Neural cell (in vitro differentiated cells): ENCODE results near the gene KCNK6. TPM values are rescaled to one million over a fixed set of nuclear protein-coding genes. Genes with fewer than 3 reads are reported as not detected.

Experiments
- H2AFZ ChIP-seq: fragments of 200-600, 300-800 bp; sonication (generic), shearing (Covaris generic); 2 replicates; pipeline ENCODE4 v1.6.0; 2014; ENCODE audit warnings: low read depth, mild to moderate bottlenecking, antibody characterized with exemption, low read length, moderate library complexity
- H3F3A ChIP-seq: fragments of 200-600 bp; shearing (Covaris generic); 2 replicates; pipeline ENCODE4 v1.6.1; 2016; ENCODE audit warnings: mild to moderate bottlenecking, moderate library complexity, mixed read lengths, antibody characterized with exemption, low read length; ENCODE audit not compliant: insufficient read depth, poor library complexity, severe bottlenecking
- H3K27ac ChIP-seq: fragments of 200-600, 300-800 bp; sonication (generic), shearing (Covaris generic); 2 replicates; pipeline ENCODE4 v1.5.1; 2014; ENCODE audit warnings: mild to moderate bottlenecking, low read length, moderate library complexity
- H3K27me3 ChIP-seq: fragments of 300-800, 200-600 bp; sonication (generic), shearing (Covaris generic); 2 replicates; pipeline ENCODE4 v1.6.0; 2014; ENCODE audit warnings: mild to moderate bottlenecking, low read depth, low read length, moderate library complexity; ENCODE audit not compliant: insufficient read depth
- H3K36me3 ChIP-seq: fragments of 300-800, 200-600 bp; sonication (generic), shearing (Covaris generic); 2 replicates; pipeline ENCODE4 v1.5.1; 2014; ENCODE audit warnings: mild to moderate bottlenecking, antibody characterized with exemption, low read length, moderate library complexity; ENCODE audit not compliant: insufficient read depth
- H3K4me2 ChIP-seq: fragments of 300-800, 200-600 bp; sonication (generic), shearing (Covaris generic); 2 replicates; pipeline ENCODE4 v1.6.0; 2014; ENCODE audit warnings: mild to moderate bottlenecking, low read length
- H3K4me3 ChIP-seq: fragments of 300-800, 200-600 bp; sonication (generic), shearing (Covaris generic); 2 replicates; pipeline ENCODE4 v1.5.1; 2014; ENCODE audit warnings: mild to moderate bottlenecking, low read length, moderate library complexity
- H3K79me2 ChIP-seq: fragments of 200-600 bp; shearing (Covaris generic); replicated peaks from 2 replicates; pipeline ENCODE4 v1.6.0; 2014; ENCODE audit warnings: mild to moderate bottlenecking, low read length, moderate library complexity; ENCODE audit not compliant: insufficient read depth
- H3K9ac ChIP-seq: fragments of 300-800, 200-600 bp; sonication (generic), shearing (Covaris generic); 2 replicates; pipeline ENCODE4 v1.6.1; 2016; ENCODE audit warnings: mild to moderate bottlenecking, low read length, mixed read lengths
- H3K9me2 ChIP-seq: fragments of 200-600 bp; shearing (Covaris generic); 2 replicates; pipeline ENCODE4 v1.6.1; 2016; ENCODE audit warnings: mild to moderate bottlenecking, low read length, mixed read lengths; ENCODE audit not compliant: insufficient read depth
- H3K9me3 ChIP-seq: fragments of 200-600, 300-800 bp; sonication (generic), shearing (Covaris generic); 2 replicates; pipeline ENCODE4 v1.6.1; 2016; ENCODE audit warnings: mild to moderate bottlenecking, mixed run types, low read length, moderate library complexity, mixed read lengths
- H4K20me1 ChIP-seq: fragments of 200-600 bp; shearing (Covaris generic); 2 replicates; pipeline ENCODE4 v1.6.1; 2016; ENCODE audit warnings: mild to moderate bottlenecking, mixed run types; ENCODE audit not compliant: insufficient read depth
- EP300 ChIP-seq: fragments of 450-650 bp; conservative IDR thresholded peaks from 2 replicates; pipeline ENCODE4 v1.6.1; 2014; ENCODE audit warnings: antibody characterized with exemption, mild to moderate bottlenecking, moderate library complexity; ENCODE audit not compliant: poor library complexity, severe bottlenecking
- EZH2 ChIP-seq: fragments of 200-600, 300-800 bp; shearing (Covaris generic), sonication (generic); IDR thresholded peaks from 2 replicates; pipeline ENCODE4 v1.6.1; 2014; ENCODE audit warnings: antibody characterized with exemption, low read length, borderline replicate concordance, mild to moderate bottlenecking; ENCODE audit not compliant: insufficient read depth, poor library complexity, severe bottlenecking
- MXI1 ChIP-seq: fragments of 450-650 bp; conservative IDR thresholded peaks from 2 replicates; pipeline ENCODE4 v1.6.1; 2014; ENCODE audit warnings: antibody characterized with exemption, mild to moderate bottlenecking; ENCODE audit not compliant: poor library complexity, severe bottlenecking
- POLR2AphosphoS5 ChIP-seq: IDR thresholded peaks from 2 replicates; pipeline ENCODE4 v1.6.1; 2012
- RAD21 ChIP-seq: fragments of 450-650 bp; conservative IDR thresholded peaks from 2 replicates; pipeline ENCODE4 v1.6.1; 2014; ENCODE audit warnings: antibody characterized with exemption, mild to moderate bottlenecking, moderate library complexity
- SMC3 ChIP-seq: fragments of 450-650 bp; conservative IDR thresholded peaks from 2 replicates; pipeline ENCODE4 v1.6.1; 2014; ENCODE audit warnings: antibody characterized with exemption, mild to moderate bottlenecking, moderate library complexity; ENCODE audit not compliant: poor library complexity
- TAF1 ChIP-seq: IDR thresholded peaks from 2 replicates; pipeline ENCODE4 v1.6.1; 2012; ENCODE audit warnings: low read depth
- polyA plus RNA-seq: library from polyadenylated mRNA; depleted of rRNA; stranded (reverse); fragments of >200 nt; gene quantifications from 2 replicates; pipeline ENCODE4 v1.2.3, GENCODE V29; 2014
- TF ChIP-seq, protein P1 (sequence below): fragments of 450-650 bp; IDR thresholded peaks from 2 replicates; pipeline ENCODE4 v1.5.1; 2014; ENCODE audit warnings: antibody characterized with exemption, mild to moderate bottlenecking, moderate library complexity; ENCODE audit not compliant: poor library complexity, severe bottlenecking
- TF ChIP-seq, protein P2 (sequence below): IDR thresholded peaks from 2 replicates; pipeline ENCODE4 v1.6.1; 2012; ENCODE audit warnings: borderline replicate concordance

Gene KCNK6
- polyA plus RNA-seq, 1 donor from 2014 or later, result not detected

DNA sequence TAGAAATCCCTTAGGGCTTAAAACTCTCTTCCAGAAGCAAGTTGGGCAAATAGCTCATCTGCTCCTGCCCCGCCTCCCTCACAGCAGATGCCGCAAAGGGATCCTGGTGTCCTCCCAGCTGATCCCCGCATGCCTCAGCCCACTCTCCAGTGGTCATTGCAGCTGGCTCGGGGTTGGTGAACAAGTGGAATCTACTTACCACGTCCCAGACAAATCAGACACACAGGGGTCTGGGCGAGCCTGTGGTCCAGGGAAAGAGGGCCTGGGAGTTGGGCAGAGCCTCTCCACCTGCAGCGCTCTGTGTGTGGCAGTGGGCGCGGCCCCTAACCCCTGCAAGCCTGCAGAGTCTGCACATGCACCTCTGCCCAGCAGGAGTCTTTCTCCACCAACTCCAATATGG, 26.4 kb upstream of the KCNK6 start:
- H3K4me2 ChIP-seq, result no peak overlapping the region
- peaks cover 12% of the 10 kb centered on the region for H3K36me3 ChIP-seq
- no peaks in the 10 kb centered on the region for H3K27me3 ChIP-seq
- H3K9me3 ChIP-seq, result no peaks in the 10 kb centered on the region
- H4K20me1 ChIP-seq, result no peaks in the 10 kb centered on the region
- H3K9ac ChIP-seq, result no peak overlapping the region
- no peaks in the 10 kb centered on the region for H3K79me2 ChIP-seq
- H3K9me2 ChIP-seq, result no peaks in the 10 kb centered on the region
- no peak overlapping the region for H2AFZ ChIP-seq
- H3K27ac ChIP-seq, result no peak overlapping the region
- no peak for TF ChIP-seq SMC3
- TF ChIP-seq, protein P1, sequence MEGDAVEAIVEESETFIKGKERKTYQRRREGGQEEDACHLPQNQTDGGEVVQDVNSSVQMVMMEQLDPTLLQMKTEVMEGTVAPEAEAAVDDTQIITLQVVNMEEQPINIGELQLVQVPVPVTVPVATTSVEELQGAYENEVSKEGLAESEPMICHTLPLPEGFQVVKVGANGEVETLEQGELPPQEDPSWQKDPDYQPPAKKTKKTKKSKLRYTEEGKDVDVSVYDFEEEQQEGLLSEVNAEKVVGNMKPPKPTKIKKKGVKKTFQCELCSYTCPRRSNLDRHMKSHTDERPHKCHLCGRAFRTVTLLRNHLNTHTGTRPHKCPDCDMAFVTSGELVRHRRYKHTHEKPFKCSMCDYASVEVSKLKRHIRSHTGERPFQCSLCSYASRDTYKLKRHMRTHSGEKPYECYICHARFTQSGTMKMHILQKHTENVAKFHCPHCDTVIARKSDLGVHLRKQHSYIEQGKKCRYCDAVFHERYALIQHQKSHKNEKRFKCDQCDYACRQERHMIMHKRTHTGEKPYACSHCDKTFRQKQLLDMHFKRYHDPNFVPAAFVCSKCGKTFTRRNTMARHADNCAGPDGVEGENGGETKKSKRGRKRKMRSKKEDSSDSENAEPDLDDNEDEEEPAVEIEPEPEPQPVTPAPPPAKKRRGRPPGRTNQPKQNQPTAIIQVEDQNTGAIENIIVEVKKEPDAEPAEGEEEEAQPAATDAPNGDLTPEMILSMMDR, result no peak
- TF ChIP-seq, protein P2, sequence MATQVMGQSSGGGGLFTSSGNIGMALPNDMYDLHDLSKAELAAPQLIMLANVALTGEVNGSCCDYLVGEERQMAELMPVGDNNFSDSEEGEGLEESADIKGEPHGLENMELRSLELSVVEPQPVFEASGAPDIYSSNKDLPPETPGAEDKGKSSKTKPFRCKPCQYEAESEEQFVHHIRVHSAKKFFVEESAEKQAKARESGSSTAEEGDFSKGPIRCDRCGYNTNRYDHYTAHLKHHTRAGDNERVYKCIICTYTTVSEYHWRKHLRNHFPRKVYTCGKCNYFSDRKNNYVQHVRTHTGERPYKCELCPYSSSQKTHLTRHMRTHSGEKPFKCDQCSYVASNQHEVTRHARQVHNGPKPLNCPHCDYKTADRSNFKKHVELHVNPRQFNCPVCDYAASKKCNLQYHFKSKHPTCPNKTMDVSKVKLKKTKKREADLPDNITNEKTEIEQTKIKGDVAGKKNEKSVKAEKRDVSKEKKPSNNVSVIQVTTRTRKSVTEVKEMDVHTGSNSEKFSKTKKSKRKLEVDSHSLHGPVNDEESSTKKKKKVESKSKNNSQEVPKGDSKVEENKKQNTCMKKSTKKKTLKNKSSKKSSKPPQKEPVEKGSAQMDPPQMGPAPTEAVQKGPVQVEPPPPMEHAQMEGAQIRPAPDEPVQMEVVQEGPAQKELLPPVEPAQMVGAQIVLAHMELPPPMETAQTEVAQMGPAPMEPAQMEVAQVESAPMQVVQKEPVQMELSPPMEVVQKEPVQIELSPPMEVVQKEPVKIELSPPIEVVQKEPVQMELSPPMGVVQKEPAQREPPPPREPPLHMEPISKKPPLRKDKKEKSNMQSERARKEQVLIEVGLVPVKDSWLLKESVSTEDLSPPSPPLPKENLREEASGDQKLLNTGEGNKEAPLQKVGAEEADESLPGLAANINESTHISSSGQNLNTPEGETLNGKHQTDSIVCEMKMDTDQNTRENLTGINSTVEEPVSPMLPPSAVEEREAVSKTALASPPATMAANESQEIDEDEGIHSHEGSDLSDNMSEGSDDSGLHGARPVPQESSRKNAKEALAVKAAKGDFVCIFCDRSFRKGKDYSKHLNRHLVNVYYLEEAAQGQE, result no peak
- no peak for TF ChIP-seq EZH2
- no peak for TF ChIP-seq MXI1
- no peak for TF ChIP-seq POLR2AphosphoS5
- TF ChIP-seq TAF1, result no peak
- no peak for TF ChIP-seq RAD21
- no peak for TF ChIP-seq EP300
- no peaks in the 10 kb centered on the region for H3F3A ChIP-seq
- H3K4me3 ChIP-seq, result no peak overlapping the region

DNA sequence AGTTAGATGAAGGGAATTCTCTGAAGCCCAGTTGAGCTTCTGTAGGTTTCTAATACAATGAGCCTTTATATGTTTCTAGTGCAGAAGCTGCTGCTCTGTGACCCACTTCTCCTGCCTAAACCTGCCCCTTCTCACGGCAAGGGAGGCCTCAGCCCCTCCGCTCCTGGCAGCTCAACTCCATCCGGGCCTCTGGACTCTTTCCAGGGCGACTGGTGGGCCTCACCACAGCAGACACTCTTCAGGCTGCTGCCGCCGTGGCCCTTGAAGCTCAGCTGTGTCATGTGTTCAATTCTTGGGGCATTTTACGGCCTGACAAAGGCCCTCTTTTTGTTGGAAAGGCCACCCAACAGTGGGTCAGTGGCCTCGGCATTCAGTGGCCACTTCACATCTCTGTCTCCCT, 25.6 kb upstream of the KCNK6 start:
- no peak overlapping the region for H3K9ac ChIP-seq
- H2AFZ ChIP-seq, result no peak overlapping the region
- H3K36me3 ChIP-seq, result peaks cover 12% of the 10 kb centered on the region
- H3K27ac ChIP-seq, result no peak overlapping the region
- no peak overlapping the region for H3K4me2 ChIP-seq
- H3K79me2 ChIP-seq, result no peaks in the 10 kb centered on the region
- H3K9me2 ChIP-seq, result no peaks in the 10 kb centered on the region
- no peak overlapping the region for H3K4me3 ChIP-seq
- no peaks in the 10 kb centered on the region for H3K27me3 ChIP-seq
- H4K20me1 ChIP-seq, result no peaks in the 10 kb centered on the region
- TF ChIP-seq EP300 (no peak), SMC3 (no peak), MXI1 (no peak), POLR2AphosphoS5 (no peak)
- TF ChIP-seq, protein P2, result no peak
- H3F3A ChIP-seq, result no peaks in the 10 kb centered on the region
- no peaks in the 10 kb centered on the region for H3K9me3 ChIP-seq
